ENCODE results near the gene LETM1. TPM values are rescaled to one million over a fixed set of nuclear protein-coding genes. Genes with fewer than 3 reads are reported as not detected.

The LETM1 gene
- 44.5 TPM for total RNA-seq

GRCh38 chr4:1856071-1856942 is at the start of gene LETM1:
Gene LETM1, minus strand, starts transcription at chr4:1856156. Its CDS starts 206 bp downstream, at chr4:1855950.
- peak; percentile 89 for DNase-seq

- no peak for DNase-seq
These were observed 48.1 kb upstream of the LETM1 start for GRCh38 chr4:1904042-1904441.

GRCh38 chr4:1903035-1903434 is 47.1 kb upstream of the LETM1 start:
- DNase-seq, result no peak

GRCh38 chr4:1902243-1902642 is 46.3 kb upstream of the LETM1 start:
- DNase-seq, result no peak

GRCh38 chr4:1901127-1901526 is 45.2 kb upstream of the LETM1 start:
- DNase-seq, result no peak

- DNase-seq, result no peak
These were observed 44.7 kb upstream of the LETM1 start for GRCh38 chr4:1900624-1901023.

GRCh38 chr4:1900087-1900433 is 44.1 kb upstream of the LETM1 start:
- no peak for DNase-seq

GRCh38 chr4:1899149-1900086 is 43.5 kb upstream of the LETM1 start:
- DNase-seq, result peak; percentile 56

- DNase-seq, result no peak
These were observed 42.7 kb upstream of the LETM1 start for GRCh38 chr4:1898681-1899080.

- no peak for DNase-seq
These were observed 42.1 kb upstream of the LETM1 start for GRCh38 chr4:1898007-1898406.

- no peak for DNase-seq
These were observed 40.7 kb upstream of the LETM1 start for GRCh38 chr4:1896658-1896991.

GRCh38 chr4:1895971-1896657 is 40.2 kb upstream of the LETM1 start:
- DNase-seq, result no peak

GRCh38 chr4:1890979-1891570 is 35.1 kb upstream of the LETM1 start:
- no peak for DNase-seq

- DNase-seq, result no peak
These were observed 31.1 kb upstream of the LETM1 start for GRCh38 chr4:1887052-1887451.

- no peak for DNase-seq
These were observed 29.5 kb upstream of the LETM1 start for GRCh38 chr4:1885414-1885813.

GRCh38 chr4:1883583-1883982 is 27.6 kb upstream of the LETM1 start:
- no peak for DNase-seq

- no peak for DNase-seq
These were observed 26.9 kb upstream of the LETM1 start for GRCh38 chr4:1882850-1883271.

- DNase-seq, result no peak
These were observed 24.4 kb upstream of the LETM1 start for GRCh38 chr4:1880332-1880731.

GRCh38 chr4:1879485-1879884 is 23.5 kb upstream of the LETM1 start:
- no peak for DNase-seq

GRCh38 chr4:1874201-1874600 is 18.2 kb upstream of the LETM1 start:
- no peak for DNase-seq

GRCh38 chr4:1873776-1874175 is 17.8 kb upstream of the LETM1 start:
- DNase-seq, result no peak

GRCh38 chr4:1873291-1873690 is 17.3 kb upstream of the LETM1 start:
- DNase-seq, result no peak
